IPS-20b (cell line): Measurements from ENCODE around the gene KCNG4.

Source experiments
- H3K27ac ChIP-seq: one replicate; pipeline ENCODE4 v1.5.1; 2013; ENCODE audit warnings: low read length
- H3K27me3 ChIP-seq: 2 replicates; pipeline ENCODE4 v1.6.1; 2013; ENCODE audit warnings: mild to moderate bottlenecking, low read length, inconsistent platforms; ENCODE audit not compliant: insufficient read depth
- H3K36me3 ChIP-seq: 2 replicates; pipeline ENCODE4 v1.6.1; 2013; ENCODE audit warnings: low read depth, mild to moderate bottlenecking, inconsistent platforms, low read length, moderate library complexity; ENCODE audit not compliant: insufficient read depth
- H3K4me1 ChIP-seq: 2 replicates; pipeline ENCODE4 v1.6.1; 2013; ENCODE audit warnings: mild to moderate bottlenecking, control low read depth, inconsistent platforms, low read length, moderate library complexity; ENCODE audit not compliant: insufficient read depth
- H3K4me3 ChIP-seq: 2 replicates; pipeline ENCODE4 v1.5.1; 2013; ENCODE audit warnings: mild to moderate bottlenecking, low read length, inconsistent platforms
- H3K9ac ChIP-seq: 2 replicates; pipeline ENCODE4 v1.6.1; 2013; ENCODE audit warnings: low read depth, mild to moderate bottlenecking, inconsistent platforms, low read length, moderate library complexity
- H3K9me3 ChIP-seq: 2 replicates; pipeline ENCODE4 v1.6.1; 2013; ENCODE audit warnings: mild to moderate bottlenecking, low read depth, low read length, inconsistent platforms; ENCODE audit not compliant: insufficient read depth

Gene KCNG4

GRCh38 chr16:84262031-84262430 is 22.2 kb upstream of the KCNG4 start:
- H3K9me3 ChIP-seq: no peaks in the 10 kb centered on the region
- H3K4me3 ChIP-seq: no peak overlapping the region
- H3K36me3 ChIP-seq: no peaks in the 10 kb centered on the region
- no peaks in the 10 kb centered on the region; the same call in 1 of the 2 replicates for H3K4me1 ChIP-seq
- no peak overlapping the region for H3K27ac ChIP-seq
- H3K27me3 ChIP-seq: no peaks in the 10 kb centered on the region
- H3K9ac ChIP-seq: no peak overlapping the region

GRCh38 chr16:84260766-84261554 is 21.1 kb upstream of the KCNG4 start:
- H3K4me3 ChIP-seq: no peak overlapping the region
- no peaks in the 10 kb centered on the region for H3K27me3 ChIP-seq
- H3K9ac ChIP-seq: no peak overlapping the region
- no peaks in the 10 kb centered on the region for H3K36me3 ChIP-seq
- H3K4me1 ChIP-seq: no peaks in the 10 kb centered on the region
- H3K27ac ChIP-seq: no peak overlapping the region
- H3K9me3 ChIP-seq: no peaks in the 10 kb centered on the region

- H3K27me3 ChIP-seq: no peaks in the 10 kb centered on the region
- H3K4me3 ChIP-seq: no peak overlapping the region
- H3K4me1 ChIP-seq: no peaks in the 10 kb centered on the region
- peaks cover 2% of the 10 kb centered on the region; the same call in 1 of the 2 replicates for H3K9me3 ChIP-seq
- no peak overlapping the region for H3K9ac ChIP-seq
- no peaks in the 10 kb centered on the region for H3K36me3 ChIP-seq
- H3K27ac ChIP-seq: no peak overlapping the region
Observed at GRCh38 chr16:84259691-84260090, 19.9 kb upstream of the KCNG4 start.

GRCh38 chr16:84258266-84258665 is 18.5 kb upstream of the KCNG4 start:
- no peak overlapping the region for H3K4me3 ChIP-seq
- H3K27me3 ChIP-seq: no peaks in the 10 kb centered on the region
- H3K9ac ChIP-seq: no peak overlapping the region
- H3K27ac ChIP-seq: no peak overlapping the region
- no peaks in the 10 kb centered on the region for H3K36me3 ChIP-seq
- H3K9me3 ChIP-seq: peaks cover 2% of the 10 kb centered on the region; the same call in 1 of the 2 replicates
- H3K4me1 ChIP-seq: no peaks in the 10 kb centered on the region

- Histone ChIP-seq H3K27me3 (no peaks in the 10 kb centered on the region), H3K4me3 (no peak overlapping the region), H3K9ac (no peak overlapping the region), H3K4me1 (no peaks in the 10 kb centered on the region), H3K27ac (no peak overlapping the region), H3K9me3 (peaks cover 2% of the 10 kb centered on the region; the same call in 1 of the 2 replicates), H3K36me3 (no peaks in the 10 kb centered on the region)
Observed at GRCh38 chr16:84255050-84255810, 15.4 kb upstream of the KCNG4 start.

GRCh38 chr16:84254062-84254461 is 14.2 kb upstream of the KCNG4 start:
- H3K27ac ChIP-seq: no peak overlapping the region
- H3K4me3 ChIP-seq: no peak overlapping the region
- no peaks in the 10 kb centered on the region for H3K4me1 ChIP-seq
- H3K27me3 ChIP-seq: no peaks in the 10 kb centered on the region
- H3K9ac ChIP-seq: no peak overlapping the region
- H3K9me3 ChIP-seq: peaks cover 2% of the 10 kb centered on the region; the same call in 1 of the 2 replicates
- no peaks in the 10 kb centered on the region for H3K36me3 ChIP-seq

GRCh38 chr16:84253173-84253572 is 13.4 kb upstream of the KCNG4 start:
- peaks cover 2% of the 10 kb centered on the region; the same call in 1 of the 2 replicates for H3K9me3 ChIP-seq
- H3K9ac ChIP-seq: no peak overlapping the region
- H3K36me3 ChIP-seq: no peaks in the 10 kb centered on the region
- no peak overlapping the region for H3K27ac ChIP-seq
- no peaks in the 10 kb centered on the region for H3K27me3 ChIP-seq
- H3K4me1 ChIP-seq: no peaks in the 10 kb centered on the region
- no peak overlapping the region for H3K4me3 ChIP-seq

- H3K27ac ChIP-seq: no peak overlapping the region
- H3K27me3 ChIP-seq: no peaks in the 10 kb centered on the region
- no peak overlapping the region for H3K4me3 ChIP-seq
- H3K36me3 ChIP-seq: no peaks in the 10 kb centered on the region
- peaks cover 2% of the 10 kb centered on the region; the same call in 1 of the 2 replicates for H3K9me3 ChIP-seq
- no peaks in the 10 kb centered on the region for H3K4me1 ChIP-seq
- H3K9ac ChIP-seq: no peak overlapping the region
Observed at GRCh38 chr16:84252184-84252583, 12.4 kb upstream of the KCNG4 start.

- Histone ChIP-seq H3K4me3 (no peak overlapping the region), H3K9me3 (0 out of 2 replicates have a peak, but pooled peaks cover 4% of the 10 kb centered on the region), H3K36me3 (no peaks in the 10 kb centered on the region), H3K4me1 (no peaks in the 10 kb centered on the region), H3K27me3 (no peaks in the 10 kb centered on the region), H3K27ac (no peak overlapping the region), H3K9ac (no peak overlapping the region)
Observed at GRCh38 chr16:84247844-84248243, 8.0 kb upstream of the KCNG4 start.

- Histone ChIP-seq H3K9me3 (0 out of 2 replicates have a peak, but pooled peaks cover 4% of the 10 kb centered on the region), H3K9ac (no peak overlapping the region), H3K36me3 (no peaks in the 10 kb centered on the region), H3K4me1 (no peaks in the 10 kb centered on the region), H3K27ac (no peak overlapping the region), H3K27me3 (no peaks in the 10 kb centered on the region), H3K4me3 (no peak overlapping the region)
Observed at GRCh38 chr16:84247331-84247730, 7.5 kb upstream of the KCNG4 start.

GRCh38 chr16:84246679-84247077 is 6.9 kb upstream of the KCNG4 start:
- no peaks in the 10 kb centered on the region for H3K36me3 ChIP-seq
- 0 out of 2 replicates have a peak, but pooled peaks cover 4% of the 10 kb centered on the region for H3K9me3 ChIP-seq
- no peak overlapping the region for H3K27ac ChIP-seq
- H3K4me1 ChIP-seq: no peaks in the 10 kb centered on the region
- no peak overlapping the region for H3K4me3 ChIP-seq
- H3K27me3 ChIP-seq: no peaks in the 10 kb centered on the region
- H3K9ac ChIP-seq: no peak overlapping the region
